Astrocyte of the spinal cord (primary cell): ENCODE measurements around the gene SUB1.

Experiments
- DNase-seq: peaks from one replicate; pipeline ENCODE4 v3.0.0; 2011; ENCODE audit warnings: low read depth, low spot score
- H3K4me3 ChIP-seq: 2 replicates; pipeline ENCODE4 v1.5.1; 2011; ENCODE audit warnings: low read depth, mild to moderate bottlenecking, low read length, moderate library complexity
- CTCF ChIP-seq: IDR thresholded peaks from 2 replicates; pipeline ENCODE4 v1.5.1; 2012; ENCODE audit warnings: low read depth, mild to moderate bottlenecking, low read length, inconsistent platforms
- in situ Hi-C: cut with HindIII; loops from 2 replicates; pipeline ENCODE4 v1.10.0; 2017; ENCODE audit warnings: low sequenced_read_pairs

Gene SUB1

GRCh38 chr5:32601623-32602295 lies 16.4 kb downstream of the SUB1 start:
- no peak for DNase-seq
- TF ChIP-seq CTCF, result no peak
- in situ Hi-C loops, result no loop called here
- H3K4me3 ChIP-seq, result no peak overlapping the region

- no peak overlapping the region for H3K4me3 ChIP-seq
- DNase-seq, result no peak
- in situ Hi-C loops, result no loop called here
- no peak for TF ChIP-seq CTCF
Observed at GRCh38 chr5:32602906-32603305, 17.5 kb downstream of the SUB1 start.

GRCh38 chr5:32604800-32605765 lies 19.7 kb downstream of the SUB1 start:
- in situ Hi-C loops, result no loop called here
- TF ChIP-seq CTCF, result no peak
- H3K4me3 ChIP-seq, result no peak overlapping the region
- no peak for DNase-seq

GRCh38 chr5:32605766-32606152 lies 20.4 kb downstream of the SUB1 start:
- no peak for DNase-seq
- no peak overlapping the region for H3K4me3 ChIP-seq
- TF ChIP-seq CTCF, result no peak
- in situ Hi-C loops, result no loop called here

- DNase-seq, result peak; percentile 34
- H3K4me3 ChIP-seq, result no peak overlapping the region
- TF ChIP-seq CTCF, result no peak
- in situ Hi-C loops, result no loop called here
Observed at GRCh38 chr5:32612134-32612888, 27.0 kb downstream of the SUB1 start.

- H3K4me3 ChIP-seq, result no peak overlapping the region
- TF ChIP-seq CTCF, result peak; percentile 85
- DNase-seq, result peak; percentile 76
- in situ Hi-C loops, result no loop called here
Observed at GRCh38 chr5:32613050-32613672, 27.8 kb downstream of the SUB1 start.
